DND-41 (cell line): Measurements from ENCODE around the gene IQCK.

ENCODE experiments used
- EZH2 ChIP-seq: IDR thresholded peaks from 3 replicates; pipeline ENCODE4 v1.6.1; 2012; ENCODE audit warnings: borderline replicate concordance, low read depth, mild to moderate bottlenecking, moderate library complexity, low read length, inconsistent platforms; ENCODE audit not compliant: severe bottlenecking
- TF ChIP-seq, protein P1 (sequence below): IDR thresholded peaks from 2 replicates; pipeline ENCODE4 v1.5.1; 2012; ENCODE audit warnings: borderline replicate concordance, low read length, moderate library complexity, mild to moderate bottlenecking; ENCODE audit not compliant: poor library complexity, severe bottlenecking; ENCODE audit errors: extremely low read depth

DNA sequence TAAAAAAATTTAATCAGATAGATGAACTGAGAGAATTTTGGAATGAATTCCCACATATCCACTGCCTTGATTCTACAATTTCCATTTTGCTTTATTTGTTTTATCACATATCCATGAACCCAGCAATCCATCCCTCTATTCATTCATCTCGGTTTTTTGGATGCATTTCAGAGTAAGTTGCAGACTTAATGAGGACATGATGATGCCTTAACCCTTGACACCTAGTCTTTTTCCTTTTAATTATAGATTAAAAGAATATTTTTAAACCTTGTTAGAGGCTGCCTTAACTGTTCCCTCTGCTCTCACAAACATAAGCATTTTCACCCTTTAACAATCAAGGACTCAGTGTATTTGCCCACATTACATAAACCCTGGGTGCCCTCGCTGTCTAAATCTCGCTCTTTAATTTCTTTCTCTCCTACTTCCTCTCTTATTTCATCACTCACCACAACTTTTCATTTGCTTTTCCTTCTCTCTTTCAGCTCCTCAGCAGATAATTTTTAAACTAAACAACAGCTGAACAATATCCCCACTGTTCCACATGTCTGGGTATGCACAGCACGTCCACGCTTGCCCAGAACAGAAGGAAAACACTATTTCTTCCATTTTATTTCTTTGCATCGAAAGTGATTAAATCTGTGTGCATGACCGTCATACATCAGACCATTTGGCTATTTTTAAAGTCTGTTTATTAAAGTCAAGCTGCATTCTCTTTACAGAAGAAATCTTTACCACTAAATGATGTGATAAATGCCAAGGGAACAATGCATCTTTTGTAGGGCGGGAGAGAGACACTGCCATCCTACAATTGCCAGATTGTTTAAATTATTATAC is 39.9 kb downstream of the IQCK start:
- TF ChIP-seq, protein P1, sequence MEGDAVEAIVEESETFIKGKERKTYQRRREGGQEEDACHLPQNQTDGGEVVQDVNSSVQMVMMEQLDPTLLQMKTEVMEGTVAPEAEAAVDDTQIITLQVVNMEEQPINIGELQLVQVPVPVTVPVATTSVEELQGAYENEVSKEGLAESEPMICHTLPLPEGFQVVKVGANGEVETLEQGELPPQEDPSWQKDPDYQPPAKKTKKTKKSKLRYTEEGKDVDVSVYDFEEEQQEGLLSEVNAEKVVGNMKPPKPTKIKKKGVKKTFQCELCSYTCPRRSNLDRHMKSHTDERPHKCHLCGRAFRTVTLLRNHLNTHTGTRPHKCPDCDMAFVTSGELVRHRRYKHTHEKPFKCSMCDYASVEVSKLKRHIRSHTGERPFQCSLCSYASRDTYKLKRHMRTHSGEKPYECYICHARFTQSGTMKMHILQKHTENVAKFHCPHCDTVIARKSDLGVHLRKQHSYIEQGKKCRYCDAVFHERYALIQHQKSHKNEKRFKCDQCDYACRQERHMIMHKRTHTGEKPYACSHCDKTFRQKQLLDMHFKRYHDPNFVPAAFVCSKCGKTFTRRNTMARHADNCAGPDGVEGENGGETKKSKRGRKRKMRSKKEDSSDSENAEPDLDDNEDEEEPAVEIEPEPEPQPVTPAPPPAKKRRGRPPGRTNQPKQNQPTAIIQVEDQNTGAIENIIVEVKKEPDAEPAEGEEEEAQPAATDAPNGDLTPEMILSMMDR: no peak
- no peak for TF ChIP-seq EZH2
